ENCODE results near the gene GSK3A. TPM values are rescaled to one million over a fixed set of nuclear protein-coding genes. Genes with fewer than 3 reads are reported as not detected.

GSK3A gene
- total RNA-seq, result 11.6 TPM
- polyA plus RNA-seq (ENCODE audit: insufficient read depth in 1 of 8, insufficient read length in 8 of 8, low replicate concordance in 1 of 8), result 10 to 100 TPM; 40.1 to 51.6 (median 45.3) TPM
- long read RNA-seq, donor 1, transcript GSK3A-201 (11 exons, 2,188 nt), result major isoform, 6 of 7 reads
- long read RNA-seq, donor 1, partial matches to known transcripts, result 0 of 7 reads
- long read RNA-seq, donor 1, other reads (novel, unspliced or antisense), result 0 of 7 reads
- long read RNA-seq, donor 2, result 0 reads
- long read RNA-seq, donor 3, transcript GSK3A-201 (11 exons, 2,188 nt), result major isoform, 14 of 18 reads
- long read RNA-seq, donor 3, partial matches to known transcripts, result 0 of 18 reads
- long read RNA-seq, donor 3, other reads (novel, unspliced or antisense), result 0 of 18 reads
- long read RNA-seq, donor 4, transcript GSK3A-201 (11 exons, 2,188 nt), result major isoform, 11 of 17 reads
- long read RNA-seq, donor 4, partial matches to known transcripts, result 6 of 17 reads
- long read RNA-seq, donor 4, other reads (novel, unspliced or antisense), result 0 of 17 reads
- long read RNA-seq, donor 5, transcript GSK3A-201 (11 exons, 2,188 nt), result major isoform, 12 of 22 reads
- long read RNA-seq, donor 5, partial matches to known transcripts, result 7 of 22 reads
- long read RNA-seq, donor 5, other reads (novel, unspliced or antisense), result 0 of 22 reads
- long read RNA-seq, donor 6, transcript GSK3A-201 (11 exons, 2,188 nt), result major isoform, 22 of 23 reads
- long read RNA-seq, donor 6, partial matches to known transcripts, result 0 of 23 reads
- long read RNA-seq, donor 6, other reads (novel, unspliced or antisense), result 0 of 23 reads
- long read RNA-seq, donor 7, transcript GSK3A-201 (11 exons, 2,188 nt), result major isoform, 6 of 9 reads
- long read RNA-seq, donor 7, partial matches to known transcripts, result 0 of 9 reads
- long read RNA-seq, donor 7, other reads (novel, unspliced or antisense), result 0 of 9 reads
- long read RNA-seq, donor 8, transcript GSK3A-201 (11 exons, 2,188 nt), result major isoform, 6 of 7 reads
- long read RNA-seq, donor 8, partial matches to known transcripts, result 0 of 7 reads
- long read RNA-seq, donor 8, other reads (novel, unspliced or antisense), result 0 of 7 reads
- long read RNA-seq, donor 9, transcript GSK3A-201 (11 exons, 2,188 nt), result major isoform, 6 of 8 reads
- long read RNA-seq, donor 9, partial matches to known transcripts, result 0 of 8 reads
- long read RNA-seq, donor 9, other reads (novel, unspliced or antisense), result 0 of 8 reads
- long read RNA-seq, donor 10, transcript GSK3A-201 (11 exons, 2,188 nt), result major isoform, 8 of 10 reads
- long read RNA-seq, donor 10, partial matches to known transcripts, result 0 of 10 reads
- long read RNA-seq, donor 10, other reads (novel, unspliced or antisense), result 0 of 10 reads
- long read RNA-seq, donor 11, partial matches to known transcripts, result 0 of 4 reads
- long read RNA-seq, donor 11, other reads (novel, unspliced or antisense), result 0 of 4 reads

DNA sequence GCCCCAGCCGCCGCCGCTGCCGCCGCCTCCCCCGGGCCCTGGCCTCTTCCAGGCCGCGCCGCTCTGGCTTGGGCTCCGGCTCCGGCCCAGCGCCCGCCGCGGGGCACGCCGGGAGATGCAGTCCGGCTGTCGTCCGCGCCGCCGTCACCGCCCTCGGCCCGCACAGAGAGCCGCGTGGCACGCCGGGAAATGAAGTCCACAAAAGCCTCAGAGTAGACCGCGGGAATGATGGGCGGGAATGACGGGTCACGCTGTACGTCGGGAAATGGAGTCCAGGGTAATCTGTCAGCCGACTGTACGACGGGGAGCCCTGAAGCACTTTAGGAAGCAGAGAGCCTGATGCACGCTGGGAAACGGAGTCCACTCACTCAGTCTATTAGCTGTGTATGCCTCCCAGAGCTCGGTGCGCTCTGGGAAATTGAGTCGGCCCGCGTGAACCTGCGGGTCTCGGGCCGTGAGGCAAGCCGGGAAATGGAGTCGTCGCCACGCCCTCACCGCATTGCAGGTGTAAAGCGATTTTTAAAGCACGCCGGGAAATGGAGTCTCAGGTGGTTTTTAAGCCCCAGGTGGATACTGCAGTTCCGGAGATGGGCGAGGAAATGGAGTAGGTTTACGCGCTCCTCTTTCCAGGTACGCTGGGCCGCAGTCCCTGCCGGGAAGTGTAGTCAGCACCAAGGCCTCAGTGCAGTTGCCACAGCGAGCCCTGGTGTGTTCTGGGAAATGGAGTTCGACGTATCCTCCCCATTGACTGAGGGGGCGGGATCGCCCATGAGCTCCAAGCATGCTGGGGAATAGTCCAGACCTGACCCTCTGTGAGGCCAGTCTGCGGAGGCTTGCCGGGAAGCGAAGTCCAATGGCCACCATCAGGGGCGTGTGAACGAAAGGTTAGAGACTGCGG, at the start of gene GSK3A:
Gene GSK3A, minus strand, starts transcription at position 91 of the 898 bp plus-strand sequence. CDS start 137 bp downstream, outside the sequence.
- Histone ChIP-seq H3K4me1 (ENCODE audit: control insufficient read depth, insufficient read depth, low read length) (peaks cover 43% of the 10 kb centered on the region), H3K27ac (ENCODE audit: low read length) (peak within 1 kb of the TSS; percentile 97), H3K36me3 (ENCODE audit: control insufficient read depth, insufficient read depth, low read length) (peaks cover 24% of the 10 kb centered on the region), H3K9me3 (replicated peaks; ENCODE audit: control insufficient read depth, low read depth, low read length) (no peaks in the 10 kb centered on the region), H3K27me3 (ENCODE audit: control insufficient read depth, insufficient read depth, low read length) (no peaks in the 10 kb centered on the region), H3K4me3 (ENCODE audit: low read length) (peak within 1 kb of the TSS; percentile 69)
- WGBS (ENCODE audit: insufficient coverage), result under 1% methylated on average over 73 of the region's 76 CpGs
- peak; percentile 100 for DNase-seq

DNA sequence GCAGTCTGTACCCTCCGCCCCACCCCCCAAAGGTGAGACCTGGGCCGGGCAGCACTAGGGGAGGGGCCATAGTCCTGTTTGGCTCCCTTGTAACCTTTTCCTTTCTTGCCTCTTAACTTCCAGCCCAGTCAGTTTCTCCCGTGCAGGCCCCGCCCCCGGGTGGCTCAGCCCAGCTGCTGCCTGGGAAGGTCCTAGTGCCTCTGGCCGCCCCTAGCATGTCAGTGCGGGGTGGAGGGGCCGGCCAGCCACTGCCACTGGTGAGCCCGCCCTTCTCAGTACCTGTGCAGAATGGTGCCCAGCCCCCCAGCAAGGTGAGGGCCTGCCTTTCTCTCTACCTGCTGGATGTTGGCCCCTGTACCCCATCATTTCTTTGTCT, 49.0 kb upstream of the GSK3A start:
- Histone ChIP-seq H3K4me3 (ENCODE audit: low read length) (no peak overlapping the region), H3K9me3 (replicated peaks; ENCODE audit: control insufficient read depth, low read depth, low read length) (no peaks in the 10 kb centered on the region), H3K27ac (ENCODE audit: low read length) (no peak overlapping the region), H3K4me1 (ENCODE audit: control insufficient read depth, insufficient read depth, low read length) (peaks cover 8% of the 10 kb centered on the region), H3K27me3 (ENCODE audit: control insufficient read depth, insufficient read depth, low read length) (no peaks in the 10 kb centered on the region), H3K36me3 (ENCODE audit: control insufficient read depth, insufficient read depth, low read length) (peaks cover 93% of the 10 kb centered on the region)
- 46% methylated on average over 8 of the region's 9 CpGs for WGBS (ENCODE audit: insufficient coverage)
- no peak for DNase-seq

DNA sequence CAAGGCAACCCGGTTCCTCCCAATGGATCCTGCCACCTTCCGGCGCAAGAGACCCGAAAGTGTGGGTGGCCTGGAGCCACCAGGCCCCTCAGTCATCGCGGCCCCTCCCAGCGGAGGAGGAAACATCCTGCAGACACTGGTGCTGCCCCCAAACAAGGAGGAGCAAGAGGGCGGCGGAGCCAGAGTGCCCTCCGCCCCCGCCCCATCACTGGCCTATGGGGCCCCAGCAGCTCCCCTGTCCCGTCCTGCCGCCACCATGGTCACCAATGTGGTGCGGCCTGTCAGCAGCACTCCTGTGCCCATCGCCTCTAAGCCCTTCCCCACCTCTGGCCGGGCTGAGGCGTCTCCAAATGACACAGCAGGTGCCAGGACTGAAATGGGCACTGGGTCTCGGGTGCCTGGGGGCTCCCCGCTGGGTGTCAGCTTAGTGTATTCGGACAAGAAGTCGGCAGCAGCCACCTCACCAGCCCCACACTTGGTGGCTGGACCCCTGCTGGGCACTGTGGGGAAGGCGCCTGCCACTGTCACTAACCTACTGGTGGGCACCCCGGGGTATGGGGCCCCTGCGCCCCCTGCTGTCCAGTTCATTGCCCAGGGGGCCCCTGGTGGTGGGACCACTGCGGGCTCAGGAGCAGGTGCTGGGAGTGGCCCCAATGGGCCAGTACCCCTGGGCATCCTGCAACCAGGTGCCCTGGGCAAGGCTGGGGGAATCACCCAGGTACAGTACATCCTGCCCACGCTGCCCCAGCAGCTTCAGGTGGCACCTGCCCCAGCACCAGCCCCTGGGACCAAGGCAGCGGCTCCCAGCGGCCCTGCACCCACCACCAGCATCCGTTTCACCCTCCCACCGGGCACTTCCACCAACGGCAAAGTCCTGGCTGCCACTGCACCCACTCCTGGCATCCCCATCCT, 48.4 kb upstream of the GSK3A start:
- DNase-seq, result no peak
- H3K36me3 ChIP-seq (ENCODE audit: control insufficient read depth, insufficient read depth, low read length), result peaks cover 90% of the 10 kb centered on the region
- no peaks in the 10 kb centered on the region for H3K9me3 ChIP-seq (replicated peaks; ENCODE audit: control insufficient read depth, low read depth, low read length)
- WGBS (ENCODE audit: insufficient coverage), result 85% methylated on average over 29 of the region's 31 CpGs
- no peak overlapping the region for H3K27ac ChIP-seq (ENCODE audit: low read length)
- H3K27me3 ChIP-seq (ENCODE audit: control insufficient read depth, insufficient read depth, low read length), result no peaks in the 10 kb centered on the region
- no peak overlapping the region for H3K4me3 ChIP-seq (ENCODE audit: low read length)
- peaks cover 11% of the 10 kb centered on the region for H3K4me1 ChIP-seq (ENCODE audit: control insufficient read depth, insufficient read depth, low read length)

DNA sequence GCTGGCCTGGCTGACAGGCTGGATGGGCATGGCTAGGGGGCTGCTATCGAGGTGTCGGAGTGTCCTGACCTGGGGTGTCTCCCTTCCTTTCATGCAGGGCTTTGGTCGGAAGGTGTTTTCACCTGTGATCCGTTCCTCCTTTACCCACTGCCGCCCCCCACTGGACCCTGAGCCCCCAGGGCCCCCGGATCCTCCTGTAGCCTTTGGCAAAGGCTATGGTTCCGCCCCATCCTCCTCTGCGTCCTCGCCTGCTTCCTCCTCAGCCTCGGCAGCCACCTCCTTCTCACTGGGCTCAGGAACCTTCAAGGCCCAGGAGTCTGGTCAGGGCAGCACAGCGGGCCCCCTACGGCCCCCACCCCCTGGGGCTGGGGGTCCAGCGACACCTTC, 47.7 kb upstream of the GSK3A start:
- 65% methylated on average over 12 of the region's 13 CpGs for WGBS (ENCODE audit: insufficient coverage)
- no peaks in the 10 kb centered on the region for H3K27me3 ChIP-seq (ENCODE audit: control insufficient read depth, insufficient read depth, low read length)
- no peak overlapping the region for H3K4me3 ChIP-seq (ENCODE audit: low read length)
- no peaks in the 10 kb centered on the region for H3K9me3 ChIP-seq (replicated peaks; ENCODE audit: control insufficient read depth, low read depth, low read length)
- H3K4me1 ChIP-seq (ENCODE audit: control insufficient read depth, insufficient read depth, low read length), result peaks cover 17% of the 10 kb centered on the region
- H3K27ac ChIP-seq (ENCODE audit: low read length), result no peak overlapping the region
- H3K36me3 ChIP-seq (ENCODE audit: control insufficient read depth, insufficient read depth, low read length), result peaks cover 85% of the 10 kb centered on the region
- DNase-seq, result no peak

DNA sequence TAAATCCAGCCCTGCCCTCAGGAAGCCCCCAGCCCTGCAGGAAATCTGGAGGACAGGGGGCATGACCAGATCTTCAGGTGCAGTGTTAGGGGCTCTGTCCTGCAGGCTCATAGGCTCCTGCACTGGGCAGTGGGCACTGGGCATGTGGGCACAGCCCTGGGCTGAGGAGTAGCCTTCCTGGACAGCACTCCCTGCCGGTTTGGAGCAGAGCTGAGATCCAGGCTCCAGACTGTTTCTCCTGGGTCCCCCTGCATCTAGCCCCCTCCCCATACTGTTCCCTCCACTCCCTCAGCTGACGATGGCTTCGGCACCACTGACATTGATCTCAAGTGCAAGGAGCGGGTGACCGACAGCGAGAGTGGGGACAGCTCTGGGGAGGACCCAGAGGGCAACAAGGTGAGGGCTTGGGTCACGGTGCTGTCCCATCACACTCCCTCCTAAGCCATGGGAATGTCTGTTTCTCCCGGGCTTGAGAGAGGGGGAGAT, 47.2 kb upstream of the GSK3A start:
- no peak for DNase-seq
- Histone ChIP-seq H3K27ac (ENCODE audit: low read length) (no peak overlapping the region), H3K4me1 (ENCODE audit: control insufficient read depth, insufficient read depth, low read length) (peaks cover 23% of the 10 kb centered on the region), H3K36me3 (ENCODE audit: control insufficient read depth, insufficient read depth, low read length) (peaks cover 80% of the 10 kb centered on the region), H3K9me3 (replicated peaks; ENCODE audit: control insufficient read depth, low read depth, low read length) (no peaks in the 10 kb centered on the region), H3K4me3 (ENCODE audit: low read length) (no peak overlapping the region), H3K27me3 (ENCODE audit: control insufficient read depth, insufficient read depth, low read length) (no peaks in the 10 kb centered on the region)
- WGBS (ENCODE audit: insufficient coverage), result 50% methylated on average over 1 of the region's 8 CpGs

DNA sequence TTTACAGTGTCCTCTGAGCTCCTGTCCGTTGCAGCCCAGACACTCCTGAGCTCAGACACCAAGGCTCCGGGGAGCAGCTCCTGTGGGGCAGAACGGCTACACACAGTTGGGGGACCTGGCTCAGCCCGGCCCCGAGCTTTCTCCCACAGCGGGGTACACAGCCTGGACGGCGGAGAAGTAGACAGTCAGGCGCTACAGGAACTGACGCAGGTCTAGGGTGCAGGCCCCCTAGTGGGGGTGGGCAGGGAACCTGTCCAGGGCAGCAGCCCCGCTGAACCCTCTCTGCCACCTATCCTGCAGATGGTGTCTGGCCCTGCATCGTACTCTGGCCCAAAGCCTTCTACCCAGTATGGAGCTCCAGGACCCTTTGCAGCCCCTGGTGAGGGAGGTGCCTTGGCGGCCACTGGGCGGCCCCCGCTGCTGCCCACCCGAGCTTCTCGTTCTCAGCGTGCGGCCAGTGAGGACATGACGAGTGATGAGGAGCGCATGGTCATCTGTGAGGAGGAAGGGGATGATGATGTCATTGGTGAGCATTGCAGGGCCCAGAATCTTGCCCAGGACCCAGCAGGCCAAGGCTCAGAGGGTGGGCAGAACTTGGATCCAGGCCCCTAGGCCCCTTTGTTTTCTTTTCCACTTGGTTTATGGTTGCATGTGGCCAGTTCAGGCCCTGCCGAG, 46.6 kb upstream of the GSK3A start:
- H3K4me1 ChIP-seq (ENCODE audit: control insufficient read depth, insufficient read depth, low read length), result peaks cover 23% of the 10 kb centered on the region
- peak; percentile 6 for DNase-seq
- H3K27me3 ChIP-seq (ENCODE audit: control insufficient read depth, insufficient read depth, low read length), result no peaks in the 10 kb centered on the region
- no peak overlapping the region for H3K4me3 ChIP-seq (ENCODE audit: low read length)
- peaks cover 75% of the 10 kb centered on the region for H3K36me3 ChIP-seq (ENCODE audit: control insufficient read depth, insufficient read depth, low read length)
- 86% methylated on average over 17 of the region's 22 CpGs for WGBS (ENCODE audit: insufficient coverage)
- H3K27ac ChIP-seq (ENCODE audit: low read length), result no peak overlapping the region
- H3K9me3 ChIP-seq (replicated peaks; ENCODE audit: control insufficient read depth, low read depth, low read length), result no peaks in the 10 kb centered on the region

DNA sequence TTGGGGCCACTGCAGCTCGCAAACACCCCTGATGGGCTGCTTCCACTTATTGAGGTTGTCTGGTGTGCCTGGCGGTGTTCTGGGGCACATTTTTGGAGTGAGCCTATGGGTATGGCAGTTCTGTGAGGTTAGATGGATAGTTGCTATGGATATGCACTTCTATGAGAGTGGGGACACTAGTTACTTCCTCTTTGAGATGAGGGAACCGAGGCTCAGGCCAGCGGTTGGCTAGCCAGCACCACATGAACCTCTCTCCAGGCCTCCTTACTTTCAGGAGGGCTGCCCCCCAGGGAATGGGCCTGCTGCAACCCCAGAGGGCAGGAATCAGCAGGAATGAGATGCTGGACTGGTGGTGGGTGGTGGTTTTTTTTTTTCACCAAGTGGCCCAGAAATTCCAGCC, 46.0 kb upstream of the GSK3A start:
- H3K36me3 ChIP-seq (ENCODE audit: control insufficient read depth, insufficient read depth, low read length), result peaks cover 68% of the 10 kb centered on the region
- WGBS (ENCODE audit: insufficient coverage), result no CpG with 5 or more reads among the region's 4 CpGs
- H3K27me3 ChIP-seq (ENCODE audit: control insufficient read depth, insufficient read depth, low read length), result no peaks in the 10 kb centered on the region
- DNase-seq, result peak; percentile 11
- peaks cover 24% of the 10 kb centered on the region for H3K4me1 ChIP-seq (ENCODE audit: control insufficient read depth, insufficient read depth, low read length)
- no peaks in the 10 kb centered on the region for H3K9me3 ChIP-seq (replicated peaks; ENCODE audit: control insufficient read depth, low read depth, low read length)
- no peak overlapping the region for H3K4me3 ChIP-seq (ENCODE audit: low read length)
- no peak overlapping the region for H3K27ac ChIP-seq (ENCODE audit: low read length)

DNA sequence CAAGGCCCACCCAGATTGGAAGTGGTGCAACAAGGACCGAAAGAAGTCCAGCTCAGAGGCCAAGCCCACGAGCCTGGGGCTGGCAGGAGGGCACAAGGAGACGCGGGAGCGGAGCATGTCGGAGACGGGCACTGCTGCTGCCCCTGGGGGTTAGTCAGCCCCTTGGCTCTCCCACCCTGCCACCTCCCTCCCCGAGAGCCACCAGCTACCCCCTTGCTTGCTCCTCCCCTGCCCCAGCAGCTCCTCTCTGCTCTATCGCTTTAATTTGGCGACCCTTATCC, 45.4 kb upstream of the GSK3A start:
- H3K4me1 ChIP-seq (ENCODE audit: control insufficient read depth, insufficient read depth, low read length), result peaks cover 30% of the 10 kb centered on the region
- no peaks in the 10 kb centered on the region for H3K27me3 ChIP-seq (ENCODE audit: control insufficient read depth, insufficient read depth, low read length)
- DNase-seq, result peak; percentile 9
- no peak overlapping the region for H3K27ac ChIP-seq (ENCODE audit: low read length)
- H3K9me3 ChIP-seq (replicated peaks; ENCODE audit: control insufficient read depth, low read depth, low read length), result no peaks in the 10 kb centered on the region
- H3K36me3 ChIP-seq (ENCODE audit: control insufficient read depth, insufficient read depth, low read length), result peaks cover 62% of the 10 kb centered on the region
- no peak overlapping the region for H3K4me3 ChIP-seq (ENCODE audit: low read length)
- WGBS (ENCODE audit: insufficient coverage), result 87% methylated on average over 10 of the region's 10 CpGs
